ENCODE measurements around the gene EPB42.

- no peak for TF ChIP-seq CTCF (IDR thresholded peaks at IDR 0.05; ENCODE audit: poor library complexity)
- no peak for TF ChIP-seq EZH2 (IDR thresholded peaks at IDR 0.05; ENCODE audit: borderline replicate concordance)
Measured at GRCh38 chr15:43241100-43241499, 20.3 kb upstream of the EPB42 start.
